Measurements from ENCODE around the gene UPP1.
"Not testable (repeated sequence)": the region's sequence is repeated elsewhere in the genome, so short reads cannot be mapped to it uniquely, and the experiment has no call there.

Gene UPP1

DNA sequence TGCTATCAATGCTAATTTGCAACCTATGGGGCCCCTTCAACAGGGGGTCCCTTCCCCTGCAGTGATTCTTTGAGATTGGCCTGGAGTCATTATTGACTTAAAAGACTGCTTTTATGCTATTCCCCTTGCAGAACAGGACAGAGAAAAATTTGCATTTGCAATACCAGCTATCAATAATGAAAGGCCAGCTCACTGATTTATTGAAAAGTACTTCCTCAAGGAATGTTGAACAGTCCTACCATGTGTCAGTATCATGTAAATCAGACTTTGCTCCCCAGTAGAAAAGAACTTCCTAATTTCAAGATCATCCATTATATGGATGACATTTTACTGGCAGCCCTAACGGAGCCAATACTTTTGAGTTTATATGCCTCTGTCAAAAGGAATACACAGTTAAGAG is 52.5 kb downstream of the UPP1 start:
- H3K27ac ChIP-seq: no peak overlapping the region
- H3K9me3 ChIP-seq: no peaks in the 10 kb centered on the region
- no peaks in the 10 kb centered on the region for H3K27me3 ChIP-seq
- H3K4me1 ChIP-seq (ENCODE audit: control insufficient read depth in 1 of 2, insufficient read depth in 1 of 2, low read depth in 1 of 2, low read length in 1 of 2): peaks cover 12 to 15% of the 10 kb centered on the region in 2 experiments
- no peak overlapping the region for H3K4me3 ChIP-seq (ENCODE audit: low read depth in 1 of 2, low read length in 1 of 2)
- TF ChIP-seq, protein P1, sequence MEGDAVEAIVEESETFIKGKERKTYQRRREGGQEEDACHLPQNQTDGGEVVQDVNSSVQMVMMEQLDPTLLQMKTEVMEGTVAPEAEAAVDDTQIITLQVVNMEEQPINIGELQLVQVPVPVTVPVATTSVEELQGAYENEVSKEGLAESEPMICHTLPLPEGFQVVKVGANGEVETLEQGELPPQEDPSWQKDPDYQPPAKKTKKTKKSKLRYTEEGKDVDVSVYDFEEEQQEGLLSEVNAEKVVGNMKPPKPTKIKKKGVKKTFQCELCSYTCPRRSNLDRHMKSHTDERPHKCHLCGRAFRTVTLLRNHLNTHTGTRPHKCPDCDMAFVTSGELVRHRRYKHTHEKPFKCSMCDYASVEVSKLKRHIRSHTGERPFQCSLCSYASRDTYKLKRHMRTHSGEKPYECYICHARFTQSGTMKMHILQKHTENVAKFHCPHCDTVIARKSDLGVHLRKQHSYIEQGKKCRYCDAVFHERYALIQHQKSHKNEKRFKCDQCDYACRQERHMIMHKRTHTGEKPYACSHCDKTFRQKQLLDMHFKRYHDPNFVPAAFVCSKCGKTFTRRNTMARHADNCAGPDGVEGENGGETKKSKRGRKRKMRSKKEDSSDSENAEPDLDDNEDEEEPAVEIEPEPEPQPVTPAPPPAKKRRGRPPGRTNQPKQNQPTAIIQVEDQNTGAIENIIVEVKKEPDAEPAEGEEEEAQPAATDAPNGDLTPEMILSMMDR (IDR thresholded peaks at IDR 0.05): no peak
- no peaks in the 10 kb centered on the region for H3K36me3 ChIP-seq

DNA sequence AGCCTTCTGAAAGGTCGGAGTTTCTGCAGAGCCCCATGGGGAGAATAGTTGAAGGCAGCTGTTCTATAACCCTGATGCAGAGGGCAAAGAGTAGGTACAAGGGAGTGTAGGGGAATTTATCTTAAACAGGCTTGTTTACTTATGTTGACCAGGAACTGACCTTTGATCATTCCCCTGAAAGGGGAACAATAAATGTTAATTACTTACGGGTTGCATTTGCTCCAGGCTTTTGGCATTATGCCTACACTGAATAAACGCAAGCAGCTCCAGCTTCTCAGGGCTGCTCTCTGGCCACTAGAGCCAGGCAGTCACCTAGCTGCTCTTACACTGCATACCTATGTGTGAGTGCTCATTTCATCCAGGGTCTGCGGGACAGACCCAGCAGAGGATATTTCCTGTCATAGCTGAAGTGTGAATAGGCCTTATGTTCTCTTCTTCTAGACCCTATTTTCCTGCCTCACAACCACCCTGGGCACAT is 55.3 kb downstream of the UPP1 start:
- Histone ChIP-seq H3K9me3 (no peaks in the 10 kb centered on the region), H3K27me3 (no peaks in the 10 kb centered on the region), H3K27ac (no peak overlapping the region), H3K4me1 (ENCODE audit: control insufficient read depth in 1 of 2, insufficient read depth in 1 of 2, low read depth in 1 of 2, low read length in 1 of 2) (peaks cover 12 to 15% of the 10 kb centered on the region in 2 experiments), H3K4me3 (ENCODE audit: low read depth in 1 of 2, low read length in 1 of 2) (no peak overlapping the region), H3K36me3 (no peaks in the 10 kb centered on the region)
- TF ChIP-seq, protein P1 (IDR thresholded peaks at IDR 0.05): no peak

DNA sequence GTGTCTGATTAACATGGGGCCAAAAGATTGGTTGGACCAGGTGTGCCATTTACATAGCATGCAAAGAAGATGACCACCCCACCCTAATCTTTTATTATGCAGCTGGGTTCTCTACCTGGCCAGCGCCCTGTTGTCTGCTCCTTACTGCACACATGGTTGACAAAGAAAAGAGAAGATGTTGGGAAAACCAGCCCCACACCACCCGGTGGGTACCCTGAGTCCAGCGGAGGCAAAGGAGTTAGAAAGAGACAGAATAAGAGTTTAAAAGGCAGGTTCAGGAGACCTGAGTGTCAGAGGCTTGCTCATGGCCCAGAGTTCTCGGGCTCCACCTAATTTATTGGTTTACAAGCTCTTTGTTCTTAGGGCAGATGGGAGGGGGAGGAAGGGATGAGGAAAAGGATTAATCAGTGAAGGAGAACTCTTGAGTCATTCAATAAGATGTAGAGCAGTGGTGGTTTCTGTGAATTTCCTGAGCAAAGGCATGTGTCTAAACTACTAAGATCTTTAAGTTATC is 58.1 kb downstream of the UPP1 start:
- no peaks in the 10 kb centered on the region for H3K36me3 ChIP-seq
- H3K4me1 ChIP-seq (ENCODE audit: control insufficient read depth in 1 of 2, insufficient read depth in 1 of 2, low read depth in 1 of 2, low read length in 1 of 2): no peaks in the 10 kb centered on the region
- TF ChIP-seq, protein P1 (IDR thresholded peaks at IDR 0.05): no peak
- H3K9me3 ChIP-seq: no peaks in the 10 kb centered on the region
- H3K4me3 ChIP-seq (ENCODE audit: low read depth in 1 of 2, low read length in 1 of 2): no peak overlapping the region
- peaks cover 7% of the 10 kb centered on the region for H3K27me3 ChIP-seq
- no peak overlapping the region for H3K27ac ChIP-seq

DNA sequence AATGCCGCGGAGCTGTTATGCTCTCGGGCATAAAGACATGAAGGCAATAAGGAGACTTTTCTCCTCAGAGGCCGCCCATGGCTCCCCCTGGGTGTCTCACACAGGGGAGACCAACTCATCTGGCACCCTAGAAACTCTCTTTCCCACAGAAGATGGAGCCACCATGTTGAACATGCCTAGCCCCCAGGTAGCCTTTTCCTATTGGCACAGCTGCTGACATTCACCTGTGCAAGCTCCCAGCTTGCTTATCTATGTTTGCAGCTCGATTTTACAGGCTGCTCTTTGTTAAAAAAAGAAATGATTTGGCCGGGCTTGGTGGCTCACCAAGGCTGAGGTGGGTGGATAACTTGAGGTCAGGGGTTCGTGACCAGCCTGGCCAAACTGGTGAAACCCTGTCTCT is 58.6 kb downstream of the UPP1 start:
- not testable (repeated sequence) for H3K27me3 ChIP-seq; H3K9me3 ChIP-seq; H3K4me3 ChIP-seq (ENCODE audit: low read depth in 1 of 2, low read length in 1 of 2); H3K36me3 ChIP-seq; H3K4me1 ChIP-seq (ENCODE audit: control insufficient read depth in 1 of 2, insufficient read depth in 1 of 2, low read depth in 1 of 2, low read length in 1 of 2); H3K27ac ChIP-seq

DNA sequence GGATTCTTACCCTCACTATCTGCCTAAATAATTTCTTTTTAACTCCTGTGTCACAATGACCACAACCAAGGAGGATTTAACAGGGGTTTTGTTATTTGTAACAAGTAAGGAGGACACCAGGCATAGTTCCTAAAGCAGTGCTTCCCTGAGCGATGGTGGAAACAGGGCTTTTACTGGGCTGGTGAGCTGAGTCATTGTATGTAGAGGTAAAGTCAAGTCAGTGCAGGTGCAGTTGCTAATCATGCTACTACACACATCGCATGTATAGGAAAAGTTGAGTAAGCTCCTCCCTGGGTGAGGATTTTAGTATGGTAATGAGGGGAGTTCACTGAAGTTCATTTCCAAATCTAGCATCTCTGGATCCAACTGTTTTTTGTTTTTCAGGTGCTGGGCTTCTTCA is 59.2 kb downstream of the UPP1 start:
- H3K4me3 ChIP-seq (ENCODE audit: low read depth in 1 of 2, low read length in 1 of 2): no peak overlapping the region
- TF ChIP-seq, protein P1 (IDR thresholded peaks at IDR 0.05): no peak
- H3K27ac ChIP-seq: no peak overlapping the region
- no peaks in the 10 kb centered on the region for H3K9me3 ChIP-seq
- no peaks in the 10 kb centered on the region for H3K36me3 ChIP-seq
- no peaks in the 10 kb centered on the region for H3K4me1 ChIP-seq (ENCODE audit: control insufficient read depth in 1 of 2, insufficient read depth in 1 of 2, low read depth in 1 of 2, low read length in 1 of 2)
- H3K27me3 ChIP-seq: peaks cover 7% of the 10 kb centered on the region

DNA sequence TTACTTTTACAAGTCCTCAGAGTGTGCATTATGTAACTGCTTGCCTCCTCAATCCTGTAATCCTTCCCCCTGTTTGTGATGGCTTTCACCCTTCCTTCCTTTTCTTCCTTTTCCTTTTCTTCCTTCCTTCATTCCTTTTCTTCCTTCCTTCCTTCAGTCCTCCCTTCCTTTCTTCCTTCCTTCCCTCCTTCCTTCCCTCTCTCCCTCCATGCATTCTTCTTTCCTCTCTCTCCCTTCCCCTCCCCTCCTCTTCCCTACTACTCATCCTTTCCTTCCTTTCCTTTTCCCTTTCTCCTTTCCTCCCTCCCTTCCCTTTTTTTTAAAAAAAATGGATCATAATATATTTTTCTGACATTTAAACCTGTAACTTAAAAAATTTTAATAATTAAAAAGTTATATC is 60.0 kb downstream of the UPP1 start:
- Histone ChIP-seq H3K4me1 (ENCODE audit: control insufficient read depth in 1 of 2, insufficient read depth in 1 of 2, low read depth in 1 of 2, low read length in 1 of 2) (no peaks in the 10 kb centered on the region), H3K4me3 (ENCODE audit: low read depth in 1 of 2, low read length in 1 of 2) (no peak overlapping the region), H3K9me3 (no peaks in the 10 kb centered on the region), H3K27me3 (peaks cover 7% of the 10 kb centered on the region), H3K27ac (no peak overlapping the region), H3K36me3 (no peaks in the 10 kb centered on the region)
- TF ChIP-seq, protein P1 (IDR thresholded peaks at IDR 0.05): no peak

Data from neutrophil (primary cell).